ENCODE results near the gene AGBL4.

The AGBL4 gene

GRCh38 chr1:49448200-49448599 is 575.6 kb downstream of the AGBL4 start:
- no peak for TF ChIP-seq REST (IDR thresholded peaks at IDR 0.05; ENCODE audit: low read depth)
- no peak for TF ChIP-seq CREB1 (IDR thresholded peaks at IDR 0.05; ENCODE audit: low read depth)
- TF ChIP-seq USF1 (IDR thresholded peaks at IDR 0.05), result no peak

- TF ChIP-seq TCF12 (IDR thresholded peaks at IDR 0.05; ENCODE audit: low read depth), result no peak
- no peak for TF ChIP-seq TAF1 (IDR thresholded peaks at IDR 0.05; ENCODE audit: low read depth)
- no peak for TF ChIP-seq MAX (IDR thresholded peaks at IDR 0.05)
- TF ChIP-seq CEBPB (IDR thresholded peaks at IDR 0.05), result no peak
Observed at GRCh38 chr1:49436865-49437264, 586.9 kb downstream of the AGBL4 start.

GRCh38 chr1:49435291-49435690 is 588.5 kb downstream of the AGBL4 start:
- TF ChIP-seq TEAD4 (IDR thresholded peaks at IDR 0.05) (no peak), ZBTB7A (IDR thresholded peaks at IDR 0.05; ENCODE audit: low read depth) (no peak), FOXM1 (IDR thresholded peaks at IDR 0.05; ENCODE audit: borderline replicate concordance, low read depth) (no peak), MAX (IDR thresholded peaks at IDR 0.05) (no peak), TCF12 (IDR thresholded peaks at IDR 0.05; ENCODE audit: low read depth) (no peak), EP300 (IDR thresholded peaks at IDR 0.05; ENCODE audit: borderline replicate concordance) (no peak), CEBPB (IDR thresholded peaks at IDR 0.05) (no peak), REST (IDR thresholded peaks at IDR 0.05; ENCODE audit: low read depth) (no peak), RAD21 (IDR thresholded peaks at IDR 0.05; ENCODE audit: low read depth) (no peak), EGR1 (IDR thresholded peaks at IDR 0.05) (no peak), TAF1 (IDR thresholded peaks at IDR 0.05; ENCODE audit: low read depth) (no peak)

GRCh38 chr1:49424782-49425181 is 599.0 kb downstream of the AGBL4 start:
- no peak for TF ChIP-seq NFIC (IDR thresholded peaks at IDR 0.05)
- TF ChIP-seq TAF1 (IDR thresholded peaks at IDR 0.05; ENCODE audit: low read depth), result no peak
- TF ChIP-seq CREB1 (IDR thresholded peaks at IDR 0.05; ENCODE audit: low read depth), result no peak

- TF ChIP-seq YY1 (IDR thresholded peaks at IDR 0.05; ENCODE audit: low read depth) (no peak), EGR1 (IDR thresholded peaks at IDR 0.05) (no peak), CEBPB (IDR thresholded peaks at IDR 0.05) (no peak), FOXM1 (IDR thresholded peaks at IDR 0.05; ENCODE audit: borderline replicate concordance, low read depth) (no peak), CREB1 (IDR thresholded peaks at IDR 0.05; ENCODE audit: low read depth) (no peak), EP300 (IDR thresholded peaks at IDR 0.05; ENCODE audit: borderline replicate concordance) (no peak), USF1 (IDR thresholded peaks at IDR 0.05) (no peak), MAX (IDR thresholded peaks at IDR 0.05) (no peak), TEAD4 (IDR thresholded peaks at IDR 0.05) (no peak), RAD21 (IDR thresholded peaks at IDR 0.05; ENCODE audit: low read depth) (no peak), ZBTB7A (IDR thresholded peaks at IDR 0.05; ENCODE audit: low read depth) (no peak)
Observed at GRCh38 chr1:49416758-49417157, 607.0 kb downstream of the AGBL4 start.

GRCh38 chr1:49408346-49408745 is 615.4 kb downstream of the AGBL4 start:
- no peak for TF ChIP-seq FOXM1 (IDR thresholded peaks at IDR 0.05; ENCODE audit: borderline replicate concordance, low read depth)
- TF ChIP-seq REST (IDR thresholded peaks at IDR 0.05; ENCODE audit: low read depth), result no peak
- TF ChIP-seq CREB1 (IDR thresholded peaks at IDR 0.05; ENCODE audit: low read depth), result no peak
- no peak for TF ChIP-seq EGR1 (IDR thresholded peaks at IDR 0.05)
- TF ChIP-seq RAD21 (IDR thresholded peaks at IDR 0.05; ENCODE audit: low read depth), result no peak
- no peak for TF ChIP-seq MAX (IDR thresholded peaks at IDR 0.05)
- TF ChIP-seq NFIC (IDR thresholded peaks at IDR 0.05), result no peak
- no peak for TF ChIP-seq YY1 (IDR thresholded peaks at IDR 0.05; ENCODE audit: low read depth)
- TF ChIP-seq CEBPB (IDR thresholded peaks at IDR 0.05), result no peak
- TF ChIP-seq ZBTB7A (IDR thresholded peaks at IDR 0.05; ENCODE audit: low read depth), result no peak

Measured in Ishikawa (cell line).